ENCODE measurements around the gene ELL2. TPM values are rescaled to one million over a fixed set of nuclear protein-coding genes. Genes with fewer than 3 reads are reported as not detected.
A peak's percentile ranks its signal among the peaks of the same experiment; 100 is the strongest.

The ELL2 gene
- total RNA-seq, 1 donor from 2014 or later = 21.6 TPM

- Mint-ChIP-seq H3K4me3 (ENCODE audit: unreplicated experiment) (peak overlapping the region; percentile 96), H3K27ac (ENCODE audit: unreplicated experiment) (peak overlapping the region; percentile 82)
Observed at GRCh38 chr5:95962475-95962773, 773 bp upstream of the ELL2 start.

GRCh38 chr5:95960667-95961616 is 709 bp downstream of the ELL2 start:
- Mint-ChIP-seq H3K9me3 (ENCODE audit: unreplicated experiment) (no peaks in the 10 kb centered on the region), H3K4me1 (ENCODE audit: unreplicated experiment) (peaks cover 38% of the 10 kb centered on the region), H3K27ac (ENCODE audit: unreplicated experiment) (peak overlapping the region; percentile 76), H3K27me3 (ENCODE audit: unreplicated experiment) (peaks cover 11% of the 10 kb centered on the region), H3K4me3 (ENCODE audit: unreplicated experiment) (peak overlapping the region; percentile 96), H3K36me3 (ENCODE audit: low read depth, unreplicated experiment) (peaks cover 8% of the 10 kb centered on the region)
- peak; percentile 92 for DNase-seq (ENCODE audit: low spot score)
- TF ChIP-seq CTCF (IDR thresholded peaks at IDR 0.05; ENCODE audit: unreplicated experiment) = peak; percentile 85

More at GRCh38 chr5:95962475-95962773, 773 bp upstream of the ELL2 start:
- Mint-ChIP-seq H3K36me3 (ENCODE audit: low read depth, unreplicated experiment) (peaks cover 8% of the 10 kb centered on the region), H3K27me3 (ENCODE audit: unreplicated experiment) (peaks cover 11% of the 10 kb centered on the region), H3K4me1 (ENCODE audit: unreplicated experiment) (peaks cover 36% of the 10 kb centered on the region), H3K9me3 (ENCODE audit: unreplicated experiment) (no peaks in the 10 kb centered on the region)
- DNase-seq (ENCODE audit: low spot score) = no peak
- no peak for TF ChIP-seq CTCF (IDR thresholded peaks at IDR 0.05; ENCODE audit: unreplicated experiment)

- peaks cover 46% of the 10 kb centered on the region for H3K4me1 Mint-ChIP-seq (ENCODE audit: unreplicated experiment)
- H3K36me3 Mint-ChIP-seq (ENCODE audit: low read depth, unreplicated experiment) = peaks cover 8% of the 10 kb centered on the region
- peak overlapping the region; percentile 76 for H3K27ac Mint-ChIP-seq (ENCODE audit: unreplicated experiment)
- H3K27me3 Mint-ChIP-seq (ENCODE audit: unreplicated experiment) = peaks cover 11% of the 10 kb centered on the region
- TF ChIP-seq CTCF (IDR thresholded peaks at IDR 0.05; ENCODE audit: unreplicated experiment) = no peak
- no peaks in the 10 kb centered on the region for H3K9me3 Mint-ChIP-seq (ENCODE audit: unreplicated experiment)
- DNase-seq (ENCODE audit: low spot score) = no peak
- peak overlapping the region; percentile 94 for H3K4me3 Mint-ChIP-seq (ENCODE audit: unreplicated experiment)
Observed at GRCh38 chr5:95959888-95960666, 1.6 kb downstream of the ELL2 start.

GRCh38 chr5:95959051-95959887 is 2.4 kb downstream of the ELL2 start:
- Mint-ChIP-seq H3K36me3 (ENCODE audit: low read depth, unreplicated experiment) (peaks cover 8% of the 10 kb centered on the region), H3K4me1 (ENCODE audit: unreplicated experiment) (peaks cover 49% of the 10 kb centered on the region), H3K9me3 (ENCODE audit: unreplicated experiment) (no peaks in the 10 kb centered on the region), H3K27ac (ENCODE audit: unreplicated experiment) (no peak overlapping the region), H3K4me3 (ENCODE audit: unreplicated experiment) (peak overlapping the region; percentile 94), H3K27me3 (ENCODE audit: unreplicated experiment) (peaks cover 11% of the 10 kb centered on the region)
- no peak for DNase-seq (ENCODE audit: low spot score)
- no peak for TF ChIP-seq CTCF (IDR thresholded peaks at IDR 0.05; ENCODE audit: unreplicated experiment)

Measured in endothelial cell (in vitro differentiated cells).